ENCODE results near the gene CGREF1. TPM values are rescaled to one million over a fixed set of nuclear protein-coding genes. Genes with fewer than 3 reads are reported as not detected.

CGREF1 gene
- polyA plus RNA-seq, 6 donors from 2014 or later = not detected

- DNase-seq = no peak
- Mint-ChIP-seq H3K27me3 (no peaks in the 10 kb centered on the region), H3K4me1 (peaks cover 35 to 64% (median 59%) of the 10 kb centered on the region in 3 donors), H3K4me3 (peak overlapping the region in 6 of 8 donors; percentile 21 to 98 (median 73)), H3K27ac (peak overlapping the region in 4 of 6 donors; percentile 74 to 92 (median 78)), H3K36me3 (no peaks in the 10 kb centered on the region), H3K9me3 (no peaks in the 10 kb centered on the region)
- ATAC-seq (ENCODE audit: low read depth in 2 of 2) = no peak
Measured at GRCh38 chr2:27069436-27069835, 49.5 kb downstream of the CGREF1 start.

- H3K27ac Mint-ChIP-seq = peak overlapping the region in 2 of 6 donors; percentile 29 to 57
- ATAC-seq (ENCODE audit: low read depth in 2 of 2) (no peak), DNase-seq (no peak)
- no peaks in the 10 kb centered on the region for H3K27me3 Mint-ChIP-seq
- H3K4me1 Mint-ChIP-seq = peaks cover 43 to 74% (median 47%) of the 10 kb centered on the region in 3 donors
- H3K9me3 Mint-ChIP-seq = no peaks in the 10 kb centered on the region
- peak overlapping the region in 1 of 8 donors; percentile 68 for H3K4me3 Mint-ChIP-seq
- H3K36me3 Mint-ChIP-seq = peaks cover 0 to 5% of the 10 kb centered on the region in 2 donors
Measured at GRCh38 chr2:27067385-27067784, 51.5 kb downstream of the CGREF1 start.

- Mint-ChIP-seq H3K27me3 (no peaks in the 10 kb centered on the region), H3K4me1 (peaks cover 32 to 59% (median 36%) of the 10 kb centered on the region in 3 donors), H3K36me3 (peaks cover 0 to 6% of the 10 kb centered on the region in 2 donors), H3K27ac (peak overlapping the region in 2 of 6 donors; percentile 22 to 63), H3K4me3 (no peak overlapping the region), H3K9me3 (no peaks in the 10 kb centered on the region)
- no peak for DNase-seq
- ATAC-seq (ENCODE audit: low read depth in 2 of 2) = no peak
Measured at GRCh38 chr2:27065128-27065527, 53.8 kb downstream of the CGREF1 start.

- peaks cover 5 to 10% of the 10 kb centered on the region in 2 donors for H3K36me3 Mint-ChIP-seq
- H3K4me1 Mint-ChIP-seq = peaks cover 3 to 24% (median 16%) of the 10 kb centered on the region in 3 donors
Measured at GRCh38 chr2:27060323-27060722, 58.6 kb downstream of the CGREF1 start.

GRCh38 chr2:27059141-27059820 is 59.6 kb downstream of the CGREF1 start:
- peaks cover 10 to 14% of the 10 kb centered on the region in 2 donors for H3K36me3 Mint-ChIP-seq
- H3K27me3 Mint-ChIP-seq = no peaks in the 10 kb centered on the region
- no peak for ATAC-seq (ENCODE audit: low read depth in 2 of 2)
- H3K4me3 Mint-ChIP-seq = peak overlapping the region in 1 of 8 donors; percentile 51
- no peak for DNase-seq
- peaks cover 5 to 21% (median 12%) of the 10 kb centered on the region in 3 donors for H3K4me1 Mint-ChIP-seq
- H3K9me3 Mint-ChIP-seq = no peaks in the 10 kb centered on the region
- H3K27ac Mint-ChIP-seq = peak overlapping the region in 1 of 6 donors; percentile 84

More at GRCh38 chr2:27060323-27060722, 58.6 kb downstream of the CGREF1 start:
- Mint-ChIP-seq H3K27me3 (no peaks in the 10 kb centered on the region), H3K4me3 (no peak overlapping the region), H3K27ac (no peak overlapping the region), H3K9me3 (no peaks in the 10 kb centered on the region)
- ATAC-seq (ENCODE audit: low read depth in 2 of 2) (no peak), DNase-seq (no peak)

GRCh38 chr2:27058210-27058609 is 60.7 kb downstream of the CGREF1 start:
- no peak for ATAC-seq (ENCODE audit: low read depth in 2 of 2)
- Mint-ChIP-seq H3K36me3 (peaks cover 10 to 14% of the 10 kb centered on the region in 2 donors), H3K4me3 (no peak overlapping the region), H3K9me3 (no peaks in the 10 kb centered on the region), H3K27me3 (no peaks in the 10 kb centered on the region), H3K27ac (no peak overlapping the region), H3K4me1 (peaks cover 5 to 14% (median 8%) of the 10 kb centered on the region in 3 donors)
- DNase-seq = no peak

- ATAC-seq (ENCODE audit: low read depth in 2 of 2) = no peak
- no peak overlapping the region for H3K4me3 Mint-ChIP-seq
- H3K27me3 Mint-ChIP-seq = no peaks in the 10 kb centered on the region
- DNase-seq = no peak
- H3K27ac Mint-ChIP-seq = peak overlapping the region in 1 of 6 donors; percentile 49
- H3K9me3 Mint-ChIP-seq = no peaks in the 10 kb centered on the region
- peaks cover 7 to 10% of the 10 kb centered on the region in 2 donors for H3K36me3 Mint-ChIP-seq
- H3K4me1 Mint-ChIP-seq = peaks cover 1 to 13% (median 9%) of the 10 kb centered on the region in 3 donors
Measured at GRCh38 chr2:27057184-27057583, 61.7 kb downstream of the CGREF1 start.

- Mint-ChIP-seq H3K9me3 (peaks cover 0 to 11% (median 2%) of the 10 kb centered on the region in 7 donors), H3K4me1 (peaks cover 18 to 35% (median 19%) of the 10 kb centered on the region in 3 donors), H3K27ac (no peak overlapping the region), H3K27me3 (peaks cover 0 to 12% (median 11%) of the 10 kb centered on the region in 3 donors), H3K4me3 (peak overlapping the region in 2 of 8 donors; percentile 23 to 95), H3K36me3 (peaks cover 18 to 22% of the 10 kb centered on the region in 2 donors)
- no peak for DNase-seq
- no peak for ATAC-seq (ENCODE audit: low read depth in 2 of 2)
Measured at GRCh38 chr2:27054721-27055120, 64.2 kb downstream of the CGREF1 start.

GRCh38 chr2:27053776-27054175 is 65.2 kb downstream of the CGREF1 start:
- DNase-seq = no peak
- ATAC-seq (ENCODE audit: low read depth in 2 of 2) = no peak
- peak overlapping the region in 5 of 8 donors; percentile 4 to 95 (median 54) for H3K4me3 Mint-ChIP-seq
- H3K36me3 Mint-ChIP-seq = peaks cover 18 to 22% of the 10 kb centered on the region in 2 donors
- H3K27ac Mint-ChIP-seq = peak overlapping the region in 2 of 6 donors; percentile 14 to 54
- peaks cover 0 to 11% (median 2%) of the 10 kb centered on the region in 7 donors for H3K9me3 Mint-ChIP-seq
- H3K27me3 Mint-ChIP-seq = peaks cover 0 to 12% (median 11%) of the 10 kb centered on the region in 3 donors
- H3K4me1 Mint-ChIP-seq = peaks cover 20 to 35% (median 22%) of the 10 kb centered on the region in 3 donors

GRCh38 chr2:27053321-27053720 is 65.6 kb downstream of the CGREF1 start:
- H3K4me3 Mint-ChIP-seq = peak overlapping the region in 6 of 8 donors; percentile 25 to 95 (median 62)
- peaks cover 20 to 34% (median 22%) of the 10 kb centered on the region in 3 donors for H3K4me1 Mint-ChIP-seq
- H3K27me3 Mint-ChIP-seq = peaks cover 0 to 12% (median 11%) of the 10 kb centered on the region in 3 donors
- peaks cover 18 to 22% of the 10 kb centered on the region in 2 donors for H3K36me3 Mint-ChIP-seq
- H3K27ac Mint-ChIP-seq = peak overlapping the region in 3 of 6 donors; percentile 6 to 53 (median 44)
- no peak for DNase-seq
- no peak for ATAC-seq (ENCODE audit: low read depth in 2 of 2)
- peaks cover 0 to 11% (median 2%) of the 10 kb centered on the region in 7 donors for H3K9me3 Mint-ChIP-seq

- Mint-ChIP-seq H3K9me3 (peaks cover 0 to 11% (median 2%) of the 10 kb centered on the region in 7 donors), H3K36me3 (peaks cover 18 to 22% of the 10 kb centered on the region in 2 donors), H3K4me1 (peaks cover 20 to 34% (median 22%) of the 10 kb centered on the region in 3 donors), H3K4me3 (peak overlapping the region; percentile 87 to 97 (median 92)), H3K27me3 (peaks cover 0 to 12% (median 11%) of the 10 kb centered on the region in 3 donors), H3K27ac (peak overlapping the region; percentile 77 to 100 (median 90))
- DNase-seq (no peak), ATAC-seq (ENCODE audit: low read depth in 2 of 2) (no peak)
Measured at GRCh38 chr2:27051902-27052645, 66.9 kb downstream of the CGREF1 start.

GRCh38 chr2:27050996-27051901 is 67.7 kb downstream of the CGREF1 start, which contains the start of gene AGBL5:
Gene AGBL5 (plus strand): TSS chr2:27051668. CDS start chr2:27052959, 1,291 bp downstream.
- peaks cover 18 to 22% of the 10 kb centered on the region in 2 donors for H3K36me3 Mint-ChIP-seq
- H3K9me3 Mint-ChIP-seq = peaks cover 0 to 11% (median 2%) of the 10 kb centered on the region in 7 donors
- peak; percentile 96 for DNase-seq

More at GRCh38 chr2:27050996-27051901, 67.7 kb downstream of the CGREF1 start, which contains the start of gene AGBL5:
- Mint-ChIP-seq H3K27me3 (peaks cover 0 to 12% (median 11%) of the 10 kb centered on the region in 3 donors), H3K4me3 (peak within 1 kb of the TSS; percentile 92 to 99 (median 97)), H3K4me1 (peaks cover 20 to 34% (median 22%) of the 10 kb centered on the region in 3 donors), H3K27ac (peak within 1 kb of the TSS; percentile 98 to 100 (median 100))
- ATAC-seq (ENCODE audit: low read depth in 2 of 2) = peak; percentile 75 to 77
